ENCODE results near the gene MRM1. TPM values are rescaled to one million over a fixed set of nuclear protein-coding genes. Genes with fewer than 3 reads are reported as not detected.

The MRM1 gene
- total RNA-seq, 1 donor from 2014 or later, result 8.7 TPM

DNA sequence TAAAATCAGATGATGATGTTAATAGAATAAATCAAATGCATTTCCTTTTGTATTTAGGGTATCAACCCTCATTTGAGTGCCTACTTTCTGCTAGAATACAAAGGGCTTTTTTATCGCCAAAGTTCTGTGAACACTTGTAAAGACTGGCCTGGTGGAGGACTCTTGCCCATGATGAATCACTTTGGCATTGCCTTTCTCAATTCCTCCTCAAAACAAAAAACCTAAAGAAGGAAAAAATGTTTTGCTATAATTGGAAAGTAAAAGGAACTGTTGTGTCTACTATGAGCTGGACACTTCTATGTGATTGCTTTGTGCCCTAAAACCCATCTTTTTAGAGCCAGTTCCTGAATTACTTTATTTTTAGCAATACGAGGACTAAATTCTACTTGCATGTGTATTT is 22.7 kb upstream of the MRM1 start:
- Histone ChIP-seq H3K4me1 (peaks cover 11% of the 10 kb centered on the region), H3K27me3 (ENCODE audit: low read depth) (no peaks in the 10 kb centered on the region), H3K4me3 (no peak overlapping the region), H3K9me3 (replicated peaks) (no peaks in the 10 kb centered on the region), H3K27ac (replicated peaks) (no peak overlapping the region), H3K36me3 (peaks cover 75% of the 10 kb centered on the region)
- intact Hi-C loops (cut with micrococcal nuclease), result no loop called here
- DNase-seq, result no peak
- TF ChIP-seq, protein P1, sequence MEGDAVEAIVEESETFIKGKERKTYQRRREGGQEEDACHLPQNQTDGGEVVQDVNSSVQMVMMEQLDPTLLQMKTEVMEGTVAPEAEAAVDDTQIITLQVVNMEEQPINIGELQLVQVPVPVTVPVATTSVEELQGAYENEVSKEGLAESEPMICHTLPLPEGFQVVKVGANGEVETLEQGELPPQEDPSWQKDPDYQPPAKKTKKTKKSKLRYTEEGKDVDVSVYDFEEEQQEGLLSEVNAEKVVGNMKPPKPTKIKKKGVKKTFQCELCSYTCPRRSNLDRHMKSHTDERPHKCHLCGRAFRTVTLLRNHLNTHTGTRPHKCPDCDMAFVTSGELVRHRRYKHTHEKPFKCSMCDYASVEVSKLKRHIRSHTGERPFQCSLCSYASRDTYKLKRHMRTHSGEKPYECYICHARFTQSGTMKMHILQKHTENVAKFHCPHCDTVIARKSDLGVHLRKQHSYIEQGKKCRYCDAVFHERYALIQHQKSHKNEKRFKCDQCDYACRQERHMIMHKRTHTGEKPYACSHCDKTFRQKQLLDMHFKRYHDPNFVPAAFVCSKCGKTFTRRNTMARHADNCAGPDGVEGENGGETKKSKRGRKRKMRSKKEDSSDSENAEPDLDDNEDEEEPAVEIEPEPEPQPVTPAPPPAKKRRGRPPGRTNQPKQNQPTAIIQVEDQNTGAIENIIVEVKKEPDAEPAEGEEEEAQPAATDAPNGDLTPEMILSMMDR (IDR thresholded peaks at IDR 0.05; ENCODE audit: borderline replicate concordance), result no peak

DNA sequence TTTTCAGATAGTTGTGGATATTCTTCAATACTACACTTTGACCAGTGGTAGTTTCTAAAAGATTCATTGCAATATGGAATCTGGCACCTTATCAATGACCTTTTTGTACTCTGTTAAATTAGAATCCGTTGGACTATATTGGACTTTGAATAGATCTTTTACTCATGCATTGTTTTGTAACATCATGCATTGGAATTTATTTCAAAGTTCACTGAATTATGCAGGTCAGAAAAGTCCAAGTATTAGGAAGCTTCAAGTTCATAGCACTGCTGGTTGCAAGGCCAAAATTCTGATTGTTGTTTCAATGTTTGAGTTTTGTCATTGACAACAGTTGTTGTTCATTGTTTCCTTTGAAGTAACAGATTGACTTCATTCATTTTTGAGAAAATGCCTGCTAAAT is 17.6 kb upstream of the MRM1 start:
- no peaks in the 10 kb centered on the region for H3K9me3 ChIP-seq (replicated peaks)
- no peak for DNase-seq
- no peaks in the 10 kb centered on the region for H3K27me3 ChIP-seq (ENCODE audit: low read depth)
- TF ChIP-seq, protein P1 (IDR thresholded peaks at IDR 0.05; ENCODE audit: borderline replicate concordance), result no peak
- no peak overlapping the region for H3K4me3 ChIP-seq
- H3K4me1 ChIP-seq, result no peaks in the 10 kb centered on the region
- H3K36me3 ChIP-seq, result peaks cover 99% of the 10 kb centered on the region
- intact Hi-C loops (cut with micrococcal nuclease), result no loop called here
- H3K27ac ChIP-seq (replicated peaks), result no peak overlapping the region

DNA sequence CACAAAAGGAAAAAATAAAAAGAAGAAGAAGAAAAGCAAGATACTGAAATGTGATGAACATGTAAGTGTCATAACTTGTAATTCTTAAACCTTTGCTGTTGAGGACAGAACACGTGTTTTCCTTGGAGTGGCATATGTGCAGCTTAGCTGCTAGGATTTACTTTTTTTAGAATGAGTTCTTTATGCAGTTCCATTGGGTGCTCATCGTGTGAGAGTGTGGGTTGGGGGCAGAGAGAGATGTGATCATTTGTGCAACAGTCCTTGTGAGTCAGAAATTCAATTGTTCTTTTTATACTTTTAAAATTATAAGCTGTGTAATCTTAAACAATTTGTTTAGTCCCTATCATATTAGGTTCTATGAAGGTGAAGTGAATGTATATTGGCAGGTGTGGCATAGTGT is 15.2 kb upstream of the MRM1 start:
- TF ChIP-seq, protein P1 (IDR thresholded peaks at IDR 0.05; ENCODE audit: borderline replicate concordance), result no peak
- intact Hi-C loops (cut with micrococcal nuclease), result no loop called here
- Histone ChIP-seq H3K4me3 (no peak overlapping the region), H3K27ac (replicated peaks) (no peak overlapping the region), H3K9me3 (replicated peaks) (no peaks in the 10 kb centered on the region), H3K27me3 (ENCODE audit: low read depth) (no peaks in the 10 kb centered on the region), H3K4me1 (peaks cover 3% of the 10 kb centered on the region), H3K36me3 (peaks cover 85% of the 10 kb centered on the region)
- DNase-seq, result no peak

DNA sequence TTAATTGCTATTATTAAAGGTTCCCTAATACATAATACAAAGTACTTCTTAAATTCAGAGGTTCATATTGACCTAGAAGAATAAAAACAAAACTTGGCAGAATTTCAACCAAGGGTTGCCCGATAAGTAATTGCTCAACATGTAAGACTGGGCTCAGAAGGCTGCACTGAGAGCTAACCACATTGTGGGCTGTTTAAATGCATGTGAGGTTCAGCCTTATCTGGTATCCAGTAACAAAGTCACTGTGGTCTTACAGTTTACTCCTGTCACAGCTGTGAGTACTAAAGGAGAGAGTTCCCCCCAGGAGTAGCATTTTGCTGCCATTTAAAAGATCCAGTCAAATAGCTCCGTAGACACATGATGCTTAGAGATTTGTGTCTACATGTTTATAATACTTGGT is 11.3 kb upstream of the MRM1 start:
- no peak overlapping the region for H3K27ac ChIP-seq (replicated peaks)
- H3K27me3 ChIP-seq (ENCODE audit: low read depth), result no peaks in the 10 kb centered on the region
- peaks cover 47% of the 10 kb centered on the region for H3K36me3 ChIP-seq
- TF ChIP-seq, protein P1 (IDR thresholded peaks at IDR 0.05; ENCODE audit: borderline replicate concordance), result no peak
- intact Hi-C loops (cut with micrococcal nuclease), result no loop called here
- H3K9me3 ChIP-seq (replicated peaks), result no peaks in the 10 kb centered on the region
- DNase-seq, result no peak
- peaks cover 38% of the 10 kb centered on the region for H3K4me1 ChIP-seq
- H3K4me3 ChIP-seq, result no peak overlapping the region

DNA sequence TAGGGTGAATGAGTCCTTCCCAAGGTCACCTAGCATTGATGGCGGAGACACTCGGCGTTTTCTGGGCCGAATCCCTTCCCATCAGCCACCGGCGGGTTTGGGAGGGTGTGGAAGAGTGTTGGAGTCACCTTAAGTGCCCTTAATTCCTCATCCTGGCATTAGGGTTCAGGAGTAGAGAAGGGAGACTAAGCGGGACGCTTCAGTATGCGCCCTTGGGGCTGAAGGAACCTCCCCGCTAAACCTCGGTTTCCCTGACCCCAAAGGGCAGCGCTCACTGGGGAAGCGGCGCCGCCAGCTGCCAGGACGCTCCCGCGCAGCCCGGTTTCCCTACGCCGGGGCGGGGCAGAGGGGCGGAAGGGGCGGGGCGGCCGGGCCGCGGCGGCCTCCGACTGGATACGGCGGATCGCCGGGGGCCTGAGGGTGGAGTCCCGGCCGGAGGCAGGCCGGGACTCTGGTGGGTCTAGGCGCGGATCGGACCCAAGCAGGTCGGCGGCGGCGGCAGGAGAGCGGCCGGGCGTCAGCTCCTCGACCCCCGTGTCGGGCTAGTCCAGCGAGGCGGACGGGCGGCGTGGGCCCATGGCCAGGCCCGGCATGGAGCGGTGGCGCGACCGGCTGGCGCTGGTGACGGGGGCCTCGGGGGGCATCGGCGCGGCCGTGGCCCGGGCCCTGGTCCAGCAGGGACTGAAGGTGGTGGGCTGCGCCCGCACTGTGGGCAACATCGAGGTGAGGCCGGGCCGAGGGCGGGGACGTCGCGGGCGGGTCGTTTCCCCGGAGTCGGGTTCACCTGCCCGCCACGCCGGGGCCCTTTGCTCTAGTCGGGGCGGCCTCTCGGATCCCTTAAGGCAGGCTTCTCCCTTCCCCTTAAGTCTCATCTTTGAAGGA is 9.7 kb upstream of the MRM1 start, which contains the start of gene DHRS11:
TSS of gene DHRS11 (plus strand) at position 446 of the 882 bp plus-strand sequence. CDS start at position 577, 131 bp downstream.
- TF ChIP-seq, protein P1 (IDR thresholded peaks at IDR 0.05; ENCODE audit: borderline replicate concordance), result no peak
- Histone ChIP-seq H3K4me1 (peaks cover 38% of the 10 kb centered on the region), H3K27ac (replicated peaks) (peak within 1 kb of the TSS; percentile 79), H3K4me3 (peak within 1 kb of the TSS; percentile 96), H3K36me3 (peaks cover 31% of the 10 kb centered on the region), H3K9me3 (replicated peaks) (no peaks in the 10 kb centered on the region), H3K27me3 (ENCODE audit: low read depth) (no peaks in the 10 kb centered on the region)
- DNase-seq, result peak; percentile 89
- intact Hi-C loops (cut with micrococcal nuclease), result no loop called here
